HUDEP-2 (cell line): Measurements from ENCODE around the gene ZNHIT2.

Source experiments
- DNase-seq, 76 experiments: peaks; one replicate each; lab custom pipeline; 2025; ENCODE audit not compliant: unreplicated experiment in 76 of 76; lab: John Stamatoyannopoulos, UW

The ZNHIT2 gene

GRCh38 chr11:65107751-65108468 lies 9.6 kb downstream of the ZNHIT2 start:
- DNase-seq = no peak

DNA sequence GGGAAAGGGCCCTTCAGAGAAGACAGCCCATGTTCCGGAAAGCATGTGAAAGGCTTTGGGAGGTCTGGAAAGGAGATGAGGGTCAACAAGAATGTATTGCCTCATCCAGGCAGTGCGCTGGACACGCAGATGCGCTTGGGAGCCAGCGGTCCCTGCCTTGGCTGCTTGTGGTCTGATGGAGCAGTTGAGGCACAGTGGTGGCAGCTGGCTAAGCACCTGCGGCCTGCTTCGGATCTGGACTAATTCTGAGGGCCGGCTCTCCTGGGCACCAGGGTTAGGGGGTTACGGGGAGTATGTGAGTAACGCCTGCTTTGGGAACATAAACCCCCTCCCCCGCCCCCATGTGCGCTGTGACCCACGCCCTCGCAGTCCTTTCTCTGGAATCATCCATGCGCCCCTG lies 10.4 kb downstream of the ZNHIT2 start:
- no peak for DNase-seq

DNA sequence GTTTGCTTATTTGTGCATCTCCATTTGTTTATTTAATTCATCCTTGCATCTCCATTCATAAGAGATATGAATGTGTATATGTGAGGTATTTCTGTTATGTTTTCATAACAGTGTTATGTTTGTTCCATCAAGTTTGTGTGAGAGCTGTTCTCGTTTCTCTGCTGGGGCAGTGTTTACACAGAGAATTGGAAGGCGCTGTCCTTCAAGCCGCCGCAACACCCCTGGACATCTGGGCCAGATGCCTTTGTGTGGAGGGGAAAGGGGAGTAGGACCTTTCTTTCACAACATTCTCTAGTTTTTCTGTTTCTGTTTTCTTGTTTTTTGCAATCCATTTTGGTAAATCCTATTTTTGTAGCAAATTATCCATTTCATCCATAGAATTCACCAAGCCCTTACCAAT lies 12.9 kb downstream of the ZNHIT2 start:
- no peak for DNase-seq

GRCh38 chr11:65103476-65103875 lies 14.0 kb downstream of the ZNHIT2 start:
- DNase-seq = no peak

GRCh38 chr11:65102142-65103095 lies 15.1 kb downstream of the ZNHIT2 start:
- no peak for DNase-seq

DNA sequence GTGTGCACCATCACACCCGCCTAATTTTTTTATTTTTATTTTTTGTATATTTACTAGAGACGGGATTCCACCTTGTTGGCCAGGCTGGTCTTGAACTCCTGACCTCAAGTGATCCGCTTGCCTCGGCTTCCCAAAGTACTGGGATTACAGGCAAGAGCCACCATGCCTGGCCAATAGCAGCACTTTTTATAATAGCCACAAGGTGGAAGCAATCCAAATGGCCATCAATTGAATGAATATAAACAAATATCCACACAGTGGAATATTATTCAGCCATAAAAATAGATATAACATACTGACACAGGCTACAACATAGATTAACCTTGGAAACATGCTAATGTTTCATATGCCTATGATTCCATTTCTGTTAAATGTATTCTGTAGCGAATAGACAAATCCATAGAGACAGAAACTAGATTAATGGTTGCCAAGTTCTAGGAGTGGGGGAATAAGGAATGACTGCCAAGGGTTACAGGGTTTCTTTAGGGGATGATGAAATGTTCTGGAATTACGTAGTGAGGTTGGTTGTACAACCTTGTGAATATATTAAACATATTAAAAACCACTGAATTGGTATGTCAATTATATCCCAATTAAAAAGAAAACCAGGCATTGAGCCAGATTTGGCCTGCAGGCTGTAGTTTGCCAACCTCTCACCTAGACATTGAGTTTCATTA lies 16.7 kb downstream of the ZNHIT2 start:
- DNase-seq = no peak

- no peak for DNase-seq
Observed at GRCh38 chr11:65096926-65097325, 20.6 kb downstream of the ZNHIT2 start.

DNA sequence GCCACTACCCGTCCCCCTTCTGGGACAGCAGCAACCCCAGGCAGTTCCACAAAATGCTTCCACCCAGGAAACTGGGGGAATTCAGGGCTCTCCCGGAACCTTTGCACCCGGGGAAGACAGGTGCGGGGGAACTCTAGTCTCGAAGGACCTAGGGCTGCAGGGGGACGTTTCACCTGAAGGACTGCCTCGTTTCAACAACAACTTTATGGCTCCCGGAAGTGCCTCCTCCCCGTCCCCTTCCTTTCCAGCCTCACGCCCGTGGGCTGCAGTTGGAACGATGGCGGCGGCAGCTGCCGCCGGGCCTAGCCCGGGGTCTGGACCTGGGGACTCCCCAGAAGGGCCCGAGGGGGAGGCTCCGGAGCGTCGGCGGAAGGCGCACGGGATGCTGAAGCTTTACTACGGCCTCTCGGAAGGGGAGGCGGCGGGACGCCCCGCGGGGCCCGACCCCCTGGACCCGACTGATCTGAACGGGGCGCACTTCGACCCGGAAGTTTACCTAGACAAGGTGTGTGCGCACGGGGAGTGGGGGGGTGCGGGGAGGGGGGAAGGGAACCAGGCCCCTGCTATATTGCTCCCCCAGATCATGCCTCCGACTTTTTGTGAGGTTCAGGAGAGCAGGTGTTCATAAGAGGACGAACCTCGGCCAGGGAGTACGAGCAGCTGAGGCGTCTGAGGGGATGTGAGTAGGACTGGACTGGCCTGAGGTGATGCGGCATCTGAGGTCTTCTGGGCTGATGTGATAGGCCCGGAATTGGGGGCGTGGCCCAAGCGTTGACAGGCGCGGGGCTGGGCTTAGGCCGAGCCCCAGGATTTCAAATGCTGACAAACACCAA lies 21.3 kb downstream of the ZNHIT2 start, which contains the start of gene VPS51:
Gene VPS51 (plus strand): TSS at position 241 of the 833 bp plus-strand sequence. CDS start 37 bp downstream, at position 278.
- peak in 72 of 76 experiments; percentile 32 to 89 (median 78) for DNase-seq

DNA sequence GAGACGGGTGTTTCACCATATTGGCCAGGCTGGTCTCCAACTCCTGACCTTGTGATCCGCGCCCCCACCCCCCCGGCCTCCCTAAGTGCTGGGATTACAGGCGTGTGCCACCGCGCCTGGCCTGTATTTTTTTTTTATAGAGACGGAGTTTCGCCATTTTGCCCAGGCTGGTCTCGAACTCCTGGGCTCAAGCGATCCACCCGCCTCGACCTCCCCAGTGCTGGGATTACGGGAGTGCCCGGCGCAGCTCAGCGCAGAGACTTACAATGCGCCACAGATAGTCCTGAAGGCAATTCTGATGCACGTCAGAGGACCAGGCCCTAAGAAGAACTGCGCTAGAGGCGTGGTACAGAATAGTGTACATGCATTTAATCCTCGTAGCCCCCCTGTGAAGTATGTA lies 22.1 kb downstream of the ZNHIT2 start:
- no peak for DNase-seq

GRCh38 chr11:65090628-65091027 lies 26.9 kb downstream of the ZNHIT2 start:
- DNase-seq = no peak

DNA sequence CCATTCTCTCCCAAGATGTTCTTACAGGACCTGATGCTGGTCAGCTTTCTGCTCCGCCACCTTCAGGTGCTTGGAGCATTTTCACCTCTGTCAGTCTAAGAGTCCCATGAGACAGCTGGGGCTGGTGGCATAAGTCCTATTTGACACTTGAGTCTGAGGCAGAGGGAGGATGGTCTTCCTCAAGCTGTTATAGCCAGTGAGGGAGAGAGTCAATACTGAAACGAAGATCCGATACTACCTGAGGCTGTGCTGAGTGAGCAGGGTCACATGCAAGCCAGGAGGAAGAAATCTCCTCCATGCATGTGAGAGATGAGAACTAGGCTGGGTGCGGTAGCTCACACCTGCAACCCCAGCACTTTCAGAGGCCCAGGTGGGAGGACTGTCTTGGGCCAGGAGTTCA lies 27.9 kb downstream of the ZNHIT2 start:
- DNase-seq = no peak

DNA sequence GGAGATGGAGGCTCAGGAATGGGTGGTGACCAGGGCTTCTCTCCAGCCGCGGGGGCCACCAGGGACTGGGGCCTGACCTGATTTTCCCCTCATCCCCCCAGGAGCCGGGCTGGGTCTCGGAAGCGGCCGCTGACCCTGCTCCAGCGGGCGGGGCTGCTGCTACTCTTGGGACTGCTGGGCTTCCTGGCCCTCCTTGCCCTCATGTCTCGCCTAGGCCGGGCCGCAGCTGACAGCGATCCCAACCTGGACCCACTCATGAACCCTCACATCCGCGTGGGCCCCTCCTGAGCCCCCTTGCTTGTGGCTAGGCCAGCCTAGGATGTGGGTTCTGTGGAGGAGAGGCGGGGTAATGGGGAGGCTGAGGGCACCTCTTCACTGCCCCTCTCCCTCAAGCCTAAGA lies 29.7 kb downstream of the ZNHIT2 start:
- DNase-seq = no peak

DNA sequence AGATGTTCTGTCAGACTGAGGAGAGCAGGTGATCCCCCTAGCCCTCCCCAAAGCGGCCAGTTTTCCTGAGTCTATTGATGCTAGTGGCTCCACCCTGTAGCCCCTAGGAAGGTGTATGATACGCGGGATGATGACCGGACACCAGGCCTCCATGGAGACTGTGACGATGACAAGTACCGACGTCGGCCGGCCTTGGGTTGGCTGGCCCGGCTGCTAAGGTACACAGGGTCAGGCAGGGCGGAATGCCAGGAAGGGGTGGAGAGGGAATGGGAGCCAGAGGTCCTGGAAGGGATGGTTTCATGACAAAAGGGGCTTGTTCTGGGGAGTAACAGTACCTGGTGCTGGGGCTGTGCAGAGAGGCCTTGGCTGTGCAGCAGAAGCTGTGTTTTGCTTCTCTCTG lies 30.3 kb downstream of the ZNHIT2 start:
- no peak for DNase-seq

DNA sequence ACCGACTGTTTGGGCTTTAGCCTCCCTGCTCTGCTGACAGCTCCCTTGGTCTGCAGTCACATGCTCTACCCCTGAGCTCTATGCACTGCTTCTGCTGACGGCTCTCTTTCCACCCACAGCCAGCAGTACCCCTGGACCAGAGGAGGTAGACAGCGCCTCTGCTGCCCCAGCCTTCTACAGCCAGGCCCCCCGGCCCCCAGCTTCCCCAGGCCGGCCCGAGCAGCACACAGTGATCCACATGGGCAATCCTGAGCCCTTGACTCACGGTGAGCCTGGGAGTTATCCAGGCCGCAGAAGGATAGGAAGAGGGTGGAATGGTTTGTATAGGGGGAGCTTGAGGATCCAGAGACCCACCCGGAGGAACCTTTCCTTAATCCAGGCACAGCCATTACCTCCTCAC lies 30.7 kb downstream of the ZNHIT2 start:
- DNase-seq = no peak

DNA sequence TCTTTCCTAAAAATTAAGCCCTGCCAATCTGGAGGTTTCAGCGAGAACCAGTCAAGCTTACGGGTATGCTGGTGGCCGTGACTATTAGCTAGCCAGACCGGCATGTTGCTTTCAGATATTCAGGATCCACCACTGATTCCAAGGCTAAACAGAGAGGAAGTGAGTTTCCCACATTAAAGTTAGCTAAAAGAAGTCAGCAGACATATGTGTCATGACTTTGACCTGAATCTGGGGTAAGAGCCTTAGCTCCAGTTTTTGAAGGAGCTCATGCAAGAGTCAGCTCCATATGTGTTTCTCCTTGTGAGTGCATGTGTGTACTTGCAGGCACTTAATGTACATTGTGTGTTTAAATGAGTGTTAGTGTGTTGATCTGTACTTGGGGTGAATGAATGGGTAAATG lies 32.1 kb downstream of the ZNHIT2 start:
- DNase-seq = no peak

DNA sequence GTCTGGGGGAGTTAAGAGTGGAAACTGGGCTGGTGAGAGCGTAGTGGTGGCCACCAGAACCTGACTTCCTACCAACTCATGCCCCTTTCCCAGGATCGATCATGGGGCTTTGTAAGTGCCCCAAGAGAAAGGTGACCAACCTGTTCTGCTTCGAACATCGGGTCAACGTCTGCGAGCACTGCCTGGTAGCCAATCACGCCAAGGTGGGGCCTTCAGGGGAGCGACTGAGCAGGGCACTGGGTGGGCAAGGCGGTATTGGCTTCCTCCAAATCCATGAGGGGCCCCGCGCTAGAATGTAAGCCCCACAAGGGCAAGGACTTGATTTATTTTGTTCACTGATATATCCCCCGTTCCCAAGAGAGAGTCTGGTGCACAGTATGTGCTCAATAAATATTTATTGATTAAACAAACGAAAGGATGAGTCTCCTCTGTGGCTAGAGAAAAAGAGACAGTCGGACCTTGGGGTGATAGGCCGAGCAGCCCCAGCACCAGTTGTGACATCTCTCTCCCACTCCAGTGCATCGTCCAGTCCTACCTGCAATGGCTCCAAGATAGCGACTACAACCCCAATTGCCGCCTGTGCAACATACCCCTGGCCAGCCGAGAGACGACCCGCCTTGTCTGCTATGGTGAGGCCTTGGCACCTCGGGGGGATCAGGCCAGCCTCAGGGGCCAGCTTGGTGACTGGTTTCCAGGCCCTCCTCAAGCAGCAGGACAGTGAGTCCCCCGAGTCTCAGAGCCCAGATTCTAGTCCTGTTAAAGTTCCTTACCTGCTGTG lies 32.7 kb downstream of the ZNHIT2 start:
- no peak for DNase-seq

- DNase-seq = peak in 74 of 76 experiments; percentile 46 to 96 (median 88)
Observed at GRCh38 chr11:65083834-65084597, 33.5 kb downstream of the ZNHIT2 start, which contains the start of the genes CDCA5 and ZFPL1. Gene CDCA5 (minus strand): TSS chr11:65084040. CDS start chr11:65083978, 62 bp downstream. Gene ZFPL1 (plus strand): TSS chr11:65084222. CDS start chr11:65084699, 477 bp downstream.

DNA sequence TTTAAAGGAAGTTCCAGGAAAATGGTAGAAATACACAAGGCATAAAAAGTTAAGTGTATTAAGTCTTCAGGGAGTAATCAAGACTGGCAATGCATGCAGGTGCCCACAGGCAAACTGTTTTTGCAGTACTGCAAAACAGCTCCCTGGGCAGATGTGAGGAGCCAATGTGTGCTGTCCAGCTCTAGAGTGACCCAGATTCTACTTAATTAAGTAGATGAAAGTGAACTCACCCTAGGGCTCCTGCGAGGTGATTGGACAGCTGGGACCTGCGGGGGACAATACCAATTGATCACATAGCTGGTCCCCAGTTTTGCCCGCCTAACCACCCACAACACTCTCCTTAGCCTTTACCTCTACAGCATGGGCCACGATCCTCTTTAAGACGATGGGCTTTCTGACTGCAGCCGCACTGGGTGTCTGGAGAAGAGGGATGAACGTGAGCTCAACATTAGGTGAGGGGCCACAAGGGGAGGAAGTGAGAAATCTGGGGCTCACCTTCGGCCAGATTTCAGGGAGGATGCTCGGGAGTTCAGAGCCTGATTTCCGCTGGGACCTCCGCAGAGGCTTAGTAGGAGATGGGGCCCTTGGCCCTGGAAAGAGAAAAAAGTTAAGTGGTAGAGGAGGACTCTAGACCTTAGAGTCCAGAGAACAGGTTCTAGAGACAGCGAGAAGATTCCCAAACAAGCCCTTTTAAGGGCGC lies 34.2 kb downstream of the ZNHIT2 start:
- no peak for DNase-seq
